ENCODE measurements around the gene ZRSR2.

DNA sequence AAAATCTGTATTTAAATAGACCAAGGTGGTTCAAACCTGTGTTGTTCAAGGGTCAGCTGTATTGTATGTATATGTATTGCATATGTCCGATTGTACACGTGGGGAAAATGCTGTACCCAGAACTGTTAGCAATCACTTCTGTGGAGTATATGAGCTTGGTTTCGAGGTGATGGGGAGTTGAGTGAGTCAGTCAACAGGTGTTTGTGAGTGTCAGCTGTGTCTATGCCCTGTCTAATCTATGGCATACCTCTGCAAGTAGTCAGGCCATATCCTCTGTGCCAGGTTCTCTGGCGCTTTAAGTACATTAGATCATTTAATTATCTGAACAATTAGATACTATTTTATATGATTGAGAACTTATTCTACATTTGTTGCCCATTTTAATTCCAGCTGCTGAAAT is 7.4 kb downstream of the ZRSR2 start:
- TF ChIP-seq CTCF (conservative IDR thresholded peaks at IDR 0.05; ENCODE audit: low read depth, low read length) (no peak), EZH2 (IDR thresholded peaks at IDR 0.05; ENCODE audit: low read length, unreplicated experiment) (no peak), EZH2phosphoT487 (IDR thresholded peaks at IDR 0.05; ENCODE audit: borderline replicate concordance, low read length) (no peak)

All from PC-3 (cell line).